Skin of body (tissue), 2 donors: ENCODE measurements around the gene S100A3. TPM values are rescaled to one million over a fixed set of nuclear protein-coding genes. Genes with fewer than 3 reads are reported as not detected.
A peak's percentile ranks its signal among the peaks of the same experiment; 100 is the strongest.
"Not testable (repeated sequence)": the region's sequence is repeated elsewhere in the genome, so short reads cannot be mapped to it uniquely, and the experiment has no call there.

Experiments
- DNase-seq: peaks from one replicate; lab custom pipeline; 2025; lab: John Stamatoyannopoulos, UW
- total RNA-seq: library from RNA; depleted of rRNA; stranded (reverse); fragments of >200 nt; gene quantifications from one replicate; pipeline ENCODE4 v1.2.3, GENCODE V29; 2014

Gene S100A3
- total RNA-seq, 1 donor from 2014 or later: 36.0 TPM

DNA sequence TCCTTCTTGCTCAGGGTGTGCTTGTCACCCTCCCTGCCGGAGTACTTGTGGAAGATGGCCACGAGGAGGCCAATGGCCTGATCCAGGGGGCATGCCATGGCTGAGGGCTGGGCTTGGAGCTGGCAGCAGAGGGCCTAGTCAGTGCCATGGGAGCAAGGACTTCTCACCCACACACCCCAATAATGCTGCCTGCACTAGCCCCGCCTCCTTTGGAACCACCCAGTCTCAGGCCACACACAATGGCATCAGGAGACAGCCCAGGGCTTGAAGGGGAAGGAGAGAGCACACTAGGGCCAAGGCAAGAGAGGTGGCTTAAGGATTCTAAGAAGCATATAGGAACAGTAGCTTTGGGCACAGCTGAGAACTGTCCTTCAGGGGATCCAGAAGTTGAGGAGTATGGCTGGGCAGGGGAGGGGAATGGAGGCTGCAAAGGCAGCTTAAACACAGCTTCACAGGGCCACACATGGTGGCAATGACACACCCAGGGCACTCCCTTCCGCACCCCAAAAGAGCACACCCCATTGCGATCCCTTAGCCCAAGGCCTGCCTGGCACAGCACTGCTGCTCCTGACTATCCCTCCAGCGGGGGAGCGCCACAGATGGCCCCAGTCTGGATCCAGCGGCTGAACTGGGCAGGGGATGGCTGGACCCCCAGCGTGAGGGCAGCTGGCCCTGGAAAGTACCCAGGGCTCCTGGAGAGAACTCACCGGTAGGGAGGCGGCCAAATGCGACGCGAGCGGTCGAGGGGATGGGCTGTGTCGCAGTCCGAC, 13.6 kb downstream of the S100A3 start, which contains the start of gene S100A6:
Gene S100A6, minus strand, starts transcription at position 750 of the 770 bp plus-strand sequence. Its CDS starts 652 bp downstream, at position 98.
- DNase-seq: no peak

GRCh38 chr1:153534925-153535241, 14.2 kb downstream of the S100A3 start:
- DNase-seq: no peak

DNA sequence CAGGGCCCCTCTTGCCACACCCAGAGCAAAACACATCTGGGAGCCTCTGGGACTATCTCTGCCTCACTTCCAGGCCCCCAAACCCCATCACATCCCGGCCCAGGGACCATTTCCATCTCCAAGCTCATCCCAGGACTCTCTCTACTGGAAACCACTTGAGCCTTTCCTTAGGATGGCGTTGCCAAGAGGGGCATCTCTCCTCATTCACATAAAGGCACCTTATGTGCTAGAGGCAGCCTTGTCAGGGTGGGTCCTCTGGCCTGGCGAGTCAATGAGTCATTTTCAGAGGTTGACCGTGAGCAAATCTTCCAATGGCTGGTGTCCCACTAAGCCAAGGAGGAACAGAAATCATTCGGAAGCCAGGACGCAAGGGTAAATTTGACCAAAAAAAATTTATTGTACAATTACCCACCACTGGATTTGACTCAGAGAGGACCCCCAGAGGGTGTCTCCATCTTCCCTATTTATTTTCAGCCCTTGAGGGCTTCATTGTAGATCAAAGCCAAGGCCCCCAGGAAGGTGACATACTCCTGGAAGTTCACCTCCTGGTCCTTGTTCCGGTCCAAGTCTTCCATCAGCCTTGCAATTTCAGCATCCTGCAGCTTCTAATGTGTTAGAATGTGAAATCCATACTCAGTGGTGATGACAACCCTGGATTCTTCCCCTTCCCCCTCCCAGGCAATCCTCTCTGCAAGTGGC, 14.7 kb downstream of the S100A3 start:
- no peak for DNase-seq

DNA sequence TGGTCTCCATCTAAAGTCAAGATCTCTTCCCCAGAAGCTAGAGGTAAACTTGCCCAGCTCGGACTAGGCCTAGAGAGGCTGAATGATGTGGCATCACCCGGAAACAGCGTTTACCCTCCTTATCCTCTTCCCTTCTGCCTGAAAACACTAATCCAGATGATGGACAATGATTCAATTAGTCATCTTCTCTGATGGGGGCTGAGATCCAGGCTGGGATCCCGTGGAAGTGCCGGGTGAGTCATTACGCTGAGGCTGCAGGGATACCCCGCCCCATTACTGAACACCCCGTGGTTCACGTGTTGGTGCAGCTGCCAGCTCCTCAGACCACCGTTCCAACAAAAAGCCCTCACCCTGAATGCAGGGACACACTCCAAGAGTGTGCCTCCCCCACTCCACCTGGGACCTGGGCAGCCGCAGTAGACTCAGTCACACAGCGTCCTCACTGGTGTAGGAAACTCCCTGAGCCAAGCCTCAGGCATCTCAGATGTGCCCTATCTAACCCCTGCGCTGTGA, 15.3 kb downstream of the S100A3 start:
- DNase-seq: no peak

DNA sequence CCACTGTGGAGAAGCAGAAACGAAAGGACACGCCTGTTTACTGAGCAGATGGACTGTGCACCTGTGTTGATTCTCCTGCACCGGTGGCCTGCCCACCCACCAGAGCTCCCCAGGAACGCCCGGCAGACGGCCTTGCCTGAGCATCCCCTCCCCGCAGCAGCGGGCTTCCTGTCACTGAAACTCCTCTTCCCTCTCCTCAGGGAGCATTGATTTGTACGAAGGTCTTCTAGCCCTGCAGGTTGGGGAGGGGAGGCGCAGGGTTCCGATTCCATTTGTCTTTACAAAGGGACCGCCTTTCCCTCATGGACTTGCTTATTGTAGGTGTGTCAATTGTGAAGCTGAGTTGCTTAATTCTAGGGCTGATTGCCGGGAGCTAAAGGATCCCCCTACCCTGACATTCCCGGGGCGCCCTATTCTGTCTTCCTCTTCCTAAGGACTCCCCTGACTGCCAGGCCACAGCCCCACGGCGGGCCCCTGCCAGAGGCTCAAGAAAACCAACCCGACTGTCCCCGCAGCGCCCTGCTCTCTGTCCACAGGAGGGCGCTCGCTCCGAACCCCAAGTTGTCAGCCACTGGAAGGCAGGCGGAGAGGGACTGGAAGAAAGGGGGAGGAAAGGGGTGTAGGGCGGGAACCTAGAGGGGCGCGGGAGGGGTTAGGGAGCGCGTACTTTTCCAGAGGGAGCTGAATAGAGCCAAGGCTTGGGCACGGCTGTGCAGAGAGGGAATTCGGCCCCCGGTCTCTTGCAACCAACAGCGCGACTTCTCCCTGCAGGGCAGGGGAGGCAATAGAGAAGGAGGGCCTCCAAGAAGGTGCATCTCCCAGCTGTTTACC, 16.1 kb downstream of the S100A3 start:
- peak; percentile 87 for DNase-seq

DNA sequence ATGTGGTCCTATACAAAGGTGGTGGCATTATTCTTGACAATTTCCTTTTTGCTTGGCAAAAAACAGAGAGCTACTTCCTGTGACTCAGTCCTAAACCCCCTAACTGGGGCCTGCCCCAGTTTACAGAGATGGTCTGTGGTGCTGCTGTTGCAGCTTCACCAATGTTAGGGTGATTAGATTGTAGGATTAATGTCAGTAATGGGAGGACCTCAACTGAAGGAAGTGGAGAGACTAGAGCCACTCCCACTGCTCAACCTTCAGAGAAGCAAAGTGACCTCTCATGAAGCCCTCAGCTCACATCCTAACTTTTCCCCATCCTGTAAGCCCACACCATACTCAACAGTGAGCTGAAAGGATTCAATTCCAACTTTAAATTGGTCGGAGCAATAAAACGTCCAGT, 16.9 kb downstream of the S100A3 start:
- DNase-seq: no peak

DNA sequence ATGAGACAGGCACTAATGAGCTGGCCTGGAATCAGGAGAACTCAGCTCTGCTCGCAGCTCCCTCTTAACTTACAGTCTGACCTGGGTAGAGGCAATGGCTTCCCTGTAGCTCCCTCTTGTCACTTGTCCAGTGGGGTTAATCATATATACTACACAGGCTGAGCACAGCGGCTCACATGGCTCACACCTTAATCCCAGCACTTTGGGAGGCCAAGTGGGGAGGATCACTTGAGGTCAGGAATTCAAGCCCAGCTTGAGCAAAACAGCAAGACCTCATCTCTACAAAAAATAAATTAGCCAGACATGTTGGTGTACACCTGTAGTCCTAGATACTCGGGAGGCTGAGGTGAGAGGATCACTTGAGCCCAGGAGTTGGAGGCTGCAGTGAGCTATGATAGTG, 17.4 kb downstream of the S100A3 start:
- no peak for DNase-seq

DNA sequence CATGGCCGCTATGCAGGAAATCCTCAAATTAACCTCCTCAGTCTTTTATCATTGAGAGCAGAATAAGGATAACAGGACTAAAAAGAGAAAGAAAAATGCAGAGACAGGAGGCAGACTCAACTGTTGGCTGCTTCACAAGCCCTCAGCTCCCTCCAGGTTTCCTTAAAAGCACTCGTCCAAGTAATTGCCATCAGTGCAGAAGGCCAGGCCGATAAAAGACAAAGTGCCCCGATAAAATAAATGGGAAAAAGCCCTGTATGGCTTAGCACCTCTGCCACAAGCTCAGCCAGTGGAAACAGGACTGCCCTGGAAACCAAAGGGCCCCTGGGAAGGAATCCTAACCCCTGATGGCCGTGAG, 21.4 kb downstream of the S100A3 start:
- no peak for DNase-seq

DNA sequence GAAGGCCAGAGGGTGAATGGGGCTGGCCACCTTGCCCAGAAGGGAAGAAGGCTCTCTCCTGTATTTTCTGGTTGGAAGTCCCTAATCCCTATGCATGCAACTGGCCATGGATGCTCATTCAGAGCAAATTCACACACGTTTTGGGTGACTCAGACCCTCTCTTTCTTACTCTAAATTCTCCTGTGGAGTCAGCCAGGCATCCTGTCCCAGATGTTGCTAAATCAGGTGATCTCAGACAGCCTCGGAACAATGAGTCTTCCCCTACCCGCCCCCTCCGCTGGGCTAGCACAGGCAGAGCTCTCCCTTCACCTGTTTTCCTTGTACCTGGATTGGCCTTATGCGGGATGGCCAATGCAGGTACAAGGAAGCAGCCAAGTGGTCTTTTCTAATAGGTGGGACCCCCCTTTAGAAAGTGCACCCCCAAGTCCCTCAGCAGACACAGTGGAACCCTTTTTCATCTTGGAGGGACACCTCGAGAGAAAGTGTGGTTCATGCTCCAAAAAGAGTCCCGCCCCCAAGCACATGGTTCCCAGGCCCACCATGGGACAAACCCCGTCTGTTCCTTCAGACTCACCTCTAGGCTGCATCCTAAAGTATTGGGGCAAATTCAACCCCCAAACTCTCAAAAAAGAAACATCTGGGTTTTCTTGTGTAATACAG, 21.9 kb downstream of the S100A3 start:
- no peak for DNase-seq

GRCh38 chr1:153526132-153526543, 22.9 kb downstream of the S100A3 start:
- no peak for DNase-seq

- DNase-seq: no peak
Measured at GRCh38 chr1:153525088-153525728, 23.9 kb downstream of the S100A3 start.

DNA sequence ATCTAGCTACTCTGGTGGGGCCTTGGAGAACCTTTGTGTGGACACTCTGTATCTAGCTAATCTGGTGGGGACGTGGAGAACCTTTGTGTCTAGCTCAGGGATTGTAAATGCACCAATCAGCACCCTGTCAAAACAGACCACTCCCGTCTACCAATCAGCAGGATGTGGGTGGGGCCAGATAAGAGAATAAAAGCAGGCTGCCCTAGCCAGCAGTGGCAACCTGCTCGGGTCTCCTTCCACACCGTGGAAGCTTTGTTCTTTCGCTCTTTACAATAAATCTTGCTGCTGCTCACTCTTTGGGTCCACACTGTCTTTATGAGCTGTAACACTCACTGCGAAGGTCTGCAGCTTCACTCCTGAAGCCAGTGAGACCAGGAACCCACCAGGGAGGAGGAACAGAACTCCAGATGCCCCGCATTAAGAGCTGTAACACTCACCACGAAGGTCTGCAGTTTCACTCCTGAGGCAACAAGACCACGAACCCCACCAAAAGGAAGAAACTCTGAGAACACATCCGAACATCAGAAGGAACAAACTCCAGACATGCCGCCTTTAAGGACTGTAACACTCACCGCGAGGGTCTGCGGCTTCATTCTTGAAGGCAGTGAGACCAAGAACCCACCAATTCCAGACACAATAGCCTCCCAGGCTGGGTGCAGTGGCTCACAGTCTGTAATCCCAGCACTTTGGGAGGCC, 26.6 kb downstream of the S100A3 start:
- not testable (repeated sequence) for DNase-seq

GRCh38 chr1:153521808-153522207, 27.2 kb downstream of the S100A3 start:
- not testable (repeated sequence) for DNase-seq

DNA sequence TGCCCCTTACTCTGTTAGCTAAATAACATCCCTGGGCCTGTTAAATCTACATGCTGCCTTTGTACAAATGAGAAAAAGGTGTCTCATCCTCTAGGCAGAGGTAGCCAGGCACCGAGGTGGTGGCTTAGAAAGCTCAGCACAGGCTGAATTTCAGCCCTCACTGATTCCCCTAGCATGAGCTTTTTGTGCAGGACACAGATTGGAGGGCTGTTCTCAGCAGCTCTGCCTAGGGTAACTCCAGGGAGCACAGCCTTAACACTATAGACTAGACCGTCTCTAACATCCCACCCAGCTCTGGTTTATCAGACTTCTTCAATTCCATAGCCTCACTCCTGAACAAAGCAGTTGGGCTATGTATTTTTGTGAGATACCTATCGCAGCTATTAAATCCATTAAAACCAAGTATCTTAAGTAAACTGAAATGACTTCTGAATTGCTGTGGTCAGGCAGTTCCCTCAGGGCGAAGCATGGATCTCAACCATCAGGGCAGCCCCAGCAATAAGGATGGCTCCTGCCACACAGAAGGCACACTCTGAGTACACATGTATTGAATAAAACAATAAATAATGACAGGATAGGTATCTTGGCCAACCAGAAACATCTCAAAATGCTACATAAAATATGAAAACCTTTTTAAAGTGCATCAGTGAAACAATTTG, 28.1 kb downstream of the S100A3 start:
- no peak for DNase-seq

- DNase-seq: not testable (repeated sequence)
Measured at GRCh38 chr1:153520137-153520691, 28.8 kb downstream of the S100A3 start.

- DNase-seq: no peak
Measured at GRCh38 chr1:153519242-153519641, 29.8 kb downstream of the S100A3 start.

DNA sequence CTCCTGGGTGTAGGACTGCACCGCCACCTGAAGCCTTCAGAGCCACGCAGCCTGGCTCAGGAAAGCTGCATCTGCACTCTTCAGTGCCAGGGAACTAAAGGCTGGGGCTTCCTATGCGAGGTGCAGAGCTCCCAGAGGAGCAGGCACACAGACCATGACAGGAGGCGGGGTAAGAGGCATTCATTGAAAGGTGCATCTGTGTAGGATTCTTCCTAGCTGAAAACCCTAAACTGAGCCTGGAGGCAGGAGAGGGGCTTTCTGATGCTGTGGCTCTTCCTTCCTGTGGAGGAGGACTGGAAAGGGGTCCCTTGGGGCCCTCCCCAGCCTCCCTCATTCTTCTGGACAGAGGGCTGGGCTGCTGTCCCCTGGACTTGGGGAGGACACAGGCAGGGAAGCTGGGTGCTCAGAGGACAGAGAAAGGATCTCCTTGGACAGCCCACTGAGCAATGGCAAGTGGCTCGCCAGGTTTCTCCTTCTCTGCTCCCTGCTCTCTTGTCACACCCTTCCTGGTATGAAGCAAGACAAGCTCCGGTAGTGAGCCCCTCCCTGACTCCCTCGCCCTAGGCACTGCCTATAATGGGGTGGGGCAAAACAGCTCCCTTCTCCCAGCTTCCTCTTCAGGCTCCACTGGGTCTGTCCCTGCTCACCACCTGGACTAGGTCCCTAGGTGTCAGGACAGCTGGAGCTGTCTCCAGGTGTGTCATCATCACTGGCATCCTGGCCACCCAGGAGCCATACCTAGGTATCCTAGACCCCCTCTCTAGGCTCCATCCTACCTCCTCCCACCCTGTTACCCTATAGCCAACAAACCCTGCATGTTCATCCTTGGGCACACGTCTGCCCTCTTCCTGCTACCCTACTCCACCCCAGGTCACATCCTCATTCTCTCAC, 33.3 kb downstream of the S100A3 start:
- no peak for DNase-seq

GRCh38 chr1:153513666-153514065, 35.4 kb downstream of the S100A3 start:
- no peak for DNase-seq
